Epithelial cell of esophagus (primary cell): ENCODE measurements around the gene SETBP1.

Source experiments
- DNase-seq: peaks from one replicate; pipeline ENCODE4 v3.0.0; 2010; ENCODE audit warnings: low read depth
- H3K4me3 ChIP-seq: 2 replicates; pipeline ENCODE4 v1.5.1; 2011; ENCODE audit warnings: mild to moderate bottlenecking, low read length, control low read depth
- TF ChIP-seq, protein P1 (sequence below): IDR thresholded peaks from 2 replicates; pipeline ENCODE4 v1.5.1; 2011; ENCODE audit warnings: low read depth, mild to moderate bottlenecking, low read length, control low read depth, inconsistent platforms; ENCODE audit not compliant: insufficient read depth; ENCODE audit errors: missing control alignments

SETBP1 gene

DNA sequence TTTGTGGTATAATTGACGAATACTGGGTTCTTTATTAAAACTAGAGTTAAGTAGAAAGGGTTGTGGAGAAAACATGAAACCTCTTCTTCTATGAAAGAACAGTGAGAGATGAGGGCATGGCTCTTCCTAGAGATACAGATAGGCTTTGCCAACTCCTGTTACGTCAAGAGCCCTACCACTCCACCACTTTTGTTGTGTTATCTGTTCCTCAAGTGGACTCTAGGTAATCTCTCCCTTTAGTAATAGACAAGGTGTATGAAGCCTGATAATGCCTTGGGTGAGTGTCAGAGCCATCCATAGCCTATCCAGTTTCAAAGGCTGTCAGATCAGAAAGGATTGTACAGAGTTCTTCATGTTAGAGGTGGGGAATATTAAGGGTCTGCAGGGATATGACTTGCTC lies 176.4 kb downstream of the SETBP1 start:
- DNase-seq: no peak
- H3K4me3 ChIP-seq: no peak overlapping the region
- TF ChIP-seq, protein P1, sequence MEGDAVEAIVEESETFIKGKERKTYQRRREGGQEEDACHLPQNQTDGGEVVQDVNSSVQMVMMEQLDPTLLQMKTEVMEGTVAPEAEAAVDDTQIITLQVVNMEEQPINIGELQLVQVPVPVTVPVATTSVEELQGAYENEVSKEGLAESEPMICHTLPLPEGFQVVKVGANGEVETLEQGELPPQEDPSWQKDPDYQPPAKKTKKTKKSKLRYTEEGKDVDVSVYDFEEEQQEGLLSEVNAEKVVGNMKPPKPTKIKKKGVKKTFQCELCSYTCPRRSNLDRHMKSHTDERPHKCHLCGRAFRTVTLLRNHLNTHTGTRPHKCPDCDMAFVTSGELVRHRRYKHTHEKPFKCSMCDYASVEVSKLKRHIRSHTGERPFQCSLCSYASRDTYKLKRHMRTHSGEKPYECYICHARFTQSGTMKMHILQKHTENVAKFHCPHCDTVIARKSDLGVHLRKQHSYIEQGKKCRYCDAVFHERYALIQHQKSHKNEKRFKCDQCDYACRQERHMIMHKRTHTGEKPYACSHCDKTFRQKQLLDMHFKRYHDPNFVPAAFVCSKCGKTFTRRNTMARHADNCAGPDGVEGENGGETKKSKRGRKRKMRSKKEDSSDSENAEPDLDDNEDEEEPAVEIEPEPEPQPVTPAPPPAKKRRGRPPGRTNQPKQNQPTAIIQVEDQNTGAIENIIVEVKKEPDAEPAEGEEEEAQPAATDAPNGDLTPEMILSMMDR: no peak

DNA sequence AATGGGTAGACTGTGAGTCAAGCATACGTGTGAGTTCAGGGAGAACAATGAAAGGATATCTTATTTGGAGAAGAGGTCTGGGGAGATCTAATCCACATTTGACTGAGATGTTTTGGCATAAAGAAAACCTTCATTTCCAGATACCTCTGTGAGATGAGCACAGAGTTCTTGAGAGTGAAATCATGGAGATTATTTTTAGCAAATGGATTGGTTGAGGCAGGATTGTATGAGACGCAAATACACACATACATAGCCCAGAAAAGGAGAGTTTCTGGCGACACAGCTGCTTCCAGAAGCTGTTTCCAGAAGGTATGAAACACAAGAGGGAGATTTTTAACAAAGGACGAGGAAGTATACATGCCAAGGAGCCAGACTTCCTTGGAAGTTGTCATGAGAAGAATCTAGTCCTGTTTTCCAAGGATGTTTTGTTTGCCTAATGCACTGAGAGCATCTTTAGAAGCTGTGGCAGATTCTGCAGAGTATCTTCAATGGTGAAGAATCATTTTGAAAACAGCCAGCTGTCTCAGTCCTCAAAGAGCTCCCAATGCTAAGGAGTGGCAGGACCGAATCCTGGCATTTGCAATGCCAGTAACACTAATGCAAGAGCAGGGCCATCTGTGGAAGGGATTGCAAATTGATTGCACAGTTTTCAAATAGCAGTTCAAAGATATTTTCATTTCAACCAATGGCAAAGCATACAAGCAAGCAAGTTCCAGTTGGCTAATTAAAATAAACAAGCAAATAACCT lies 177.2 kb downstream of the SETBP1 start:
- TF ChIP-seq, protein P1: no peak
- H3K4me3 ChIP-seq: no peak overlapping the region
- no peak for DNase-seq

DNA sequence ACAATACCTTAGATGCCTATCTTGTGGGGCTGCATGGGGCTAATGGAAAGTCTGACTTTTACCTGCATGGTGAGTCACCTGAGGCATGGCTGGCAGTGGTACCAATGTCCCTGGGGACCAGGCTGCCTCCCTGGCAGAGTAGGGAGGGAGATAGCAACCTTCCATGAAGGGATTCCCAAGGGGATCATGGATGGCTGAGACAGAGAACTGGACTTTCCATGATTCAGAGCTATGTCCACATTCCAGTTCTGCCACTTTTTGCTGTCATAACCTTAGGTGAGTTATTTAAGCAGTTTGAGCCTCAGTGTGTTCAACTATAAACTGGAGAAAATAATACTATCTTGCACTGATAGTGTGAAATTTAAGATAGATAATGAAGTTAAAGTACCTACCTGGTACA lies 178.6 kb downstream of the SETBP1 start:
- DNase-seq: peak; percentile 87
- TF ChIP-seq, protein P1: no peak
- H3K4me3 ChIP-seq: no peak overlapping the region

DNA sequence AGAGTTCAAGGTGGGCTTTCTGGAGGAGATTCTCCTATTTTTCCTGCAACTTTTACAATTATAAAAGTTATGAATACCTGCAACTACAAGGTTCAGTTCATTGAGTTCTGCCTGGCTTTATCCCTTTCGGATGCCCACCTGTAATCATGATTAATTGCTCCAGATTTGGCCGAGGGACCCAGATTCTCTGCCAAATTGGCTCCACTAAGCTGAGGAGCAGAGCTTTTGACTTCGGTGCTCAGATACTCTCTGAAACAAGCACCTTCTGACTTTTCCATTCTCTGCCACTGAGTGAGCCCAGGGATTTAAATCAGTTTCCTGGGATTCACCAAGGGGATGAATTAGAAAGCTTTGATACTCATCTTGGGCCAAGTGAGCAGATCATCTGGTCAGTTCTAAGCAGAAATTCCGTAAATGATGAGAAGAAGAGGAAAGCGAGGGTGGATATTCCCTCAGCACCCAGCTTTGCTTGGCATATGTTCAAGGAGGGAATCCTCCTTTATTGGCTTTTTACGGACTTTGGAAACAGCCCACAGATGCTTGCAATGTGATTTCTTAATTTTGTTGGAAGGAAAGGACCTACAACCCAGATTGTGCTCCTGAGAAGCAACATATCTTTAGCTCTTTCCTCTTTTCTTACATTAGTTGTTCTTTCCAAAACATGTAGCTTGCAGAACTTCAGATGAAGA lies 179.2 kb downstream of the SETBP1 start:
- TF ChIP-seq, protein P1: no peak
- H3K4me3 ChIP-seq: no peak overlapping the region
- DNase-seq: no peak

DNA sequence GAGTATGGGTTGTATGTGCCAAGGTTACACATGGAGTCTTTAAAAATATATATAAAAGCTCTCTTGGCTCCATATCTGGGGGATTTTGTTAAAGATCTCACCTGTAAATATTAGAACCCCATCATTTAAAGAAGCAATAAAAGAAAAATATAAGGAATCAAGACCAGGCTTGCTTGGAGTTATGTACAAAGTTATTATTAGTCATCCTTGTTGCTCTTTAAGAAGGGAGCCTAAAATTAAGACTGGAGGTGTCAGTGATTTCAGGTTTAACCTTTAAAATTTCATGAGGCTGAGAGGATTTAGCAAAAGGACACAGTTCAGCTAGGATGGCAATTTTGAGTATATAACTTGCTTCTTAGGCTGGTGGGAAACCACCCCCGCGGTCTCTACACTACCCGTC lies 181.4 kb downstream of the SETBP1 start:
- H3K4me3 ChIP-seq: no peak overlapping the region
- TF ChIP-seq, protein P1: no peak
- DNase-seq: peak; percentile 48

DNA sequence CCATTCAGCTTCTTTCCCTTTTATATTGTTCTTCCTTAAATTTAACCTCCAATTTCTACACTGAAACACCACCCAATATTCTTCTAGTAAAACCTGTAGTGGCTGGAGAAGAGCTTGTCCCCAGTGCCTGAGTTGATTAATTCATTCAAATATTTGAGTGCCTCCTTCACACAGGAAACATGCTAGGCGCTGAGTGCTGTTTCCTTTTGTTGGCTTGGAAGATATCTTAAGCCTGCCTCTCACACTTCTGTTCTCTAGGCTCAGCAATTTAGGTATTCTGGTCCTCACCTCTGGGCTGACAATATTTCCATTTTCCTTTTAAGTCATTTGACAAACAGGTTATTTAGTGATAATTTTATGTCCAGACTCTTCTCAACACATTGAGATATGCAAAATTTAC lies 185.4 kb downstream of the SETBP1 start:
- TF ChIP-seq, protein P1: no peak
- no peak overlapping the region for H3K4me3 ChIP-seq
- DNase-seq: no peak
